ENCODE results near the gene PATJ. TPM values are rescaled to one million over a fixed set of nuclear protein-coding genes. Genes with fewer than 3 reads are reported as not detected.

Gene PATJ
- total RNA-seq, result 5.1 and 12.7 TPM in 2 replicates

DNA sequence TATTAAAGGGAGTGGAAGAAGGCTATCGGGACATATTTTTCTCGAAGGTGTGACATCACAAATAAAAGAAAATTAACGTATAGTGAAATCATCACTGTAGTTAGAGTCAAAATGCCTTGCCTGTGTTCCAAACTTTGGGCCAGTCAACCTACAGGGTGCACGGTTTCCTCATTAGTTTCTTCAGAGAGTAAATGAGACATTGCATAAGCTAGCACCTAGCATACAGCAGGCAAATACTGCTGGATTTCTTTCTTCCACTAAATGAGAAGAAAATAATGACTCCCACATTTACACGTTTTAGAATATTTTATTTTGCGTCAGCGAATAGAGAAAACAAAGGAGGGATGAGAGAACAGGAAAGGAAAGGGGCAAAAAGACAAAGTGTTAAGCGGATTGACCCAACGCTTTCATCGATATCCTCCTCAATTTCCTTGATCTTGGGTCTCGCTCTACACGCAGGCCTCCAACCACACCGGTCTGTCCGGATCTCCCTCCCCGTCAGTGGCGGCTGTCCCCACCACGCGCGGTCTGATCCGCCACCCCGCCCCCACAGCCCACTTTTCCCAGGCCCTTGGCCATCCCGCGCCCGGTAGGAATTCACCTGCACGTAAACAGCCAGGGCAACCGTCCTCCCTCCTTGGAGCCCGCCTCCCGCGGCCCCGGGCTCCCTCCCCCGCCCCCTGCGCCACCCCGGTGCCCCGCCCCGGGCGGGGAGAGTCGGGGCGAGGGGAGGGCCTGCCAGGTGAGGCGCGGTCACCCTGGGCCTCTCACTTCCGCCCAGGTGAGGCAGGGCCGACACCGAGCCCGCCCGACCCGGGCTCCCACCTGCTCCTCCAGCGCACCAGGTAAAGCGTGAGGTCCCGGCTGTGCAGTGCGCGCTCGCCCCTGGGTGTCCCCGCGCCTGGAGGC lies at the start of gene PATJ:
TSS of gene PATJ (plus strand) at position 770 of the 909 bp plus-strand sequence. CDS start 20,413 bp downstream, outside the sequence.

GRCh38 chr1:61724813-61725694 lies 17.2 kb upstream of the PATJ start, which contains the start of gene TM2D1:
Gene TM2D1 (minus strand): TSS chr1:61725141. CDS start chr1:61725120, 21 bp downstream.

GRCh38 chr1:62194651-62195544 lies 452.6 kb downstream of the PATJ start, which contains the start of gene L1TD1:
Gene L1TD1 (plus strand): TSS chr1:62194849. CDS start chr1:62206629, 11,780 bp downstream.

Other genes with a start within 250 kb of the PATJ start
- gene TM2D1, start 17.3 kb upstream of the PATJ start, total RNA-seq, result 37.5 and 87.6 TPM in 2 replicates